ENCODE measurements around the gene STX18.

DNA sequence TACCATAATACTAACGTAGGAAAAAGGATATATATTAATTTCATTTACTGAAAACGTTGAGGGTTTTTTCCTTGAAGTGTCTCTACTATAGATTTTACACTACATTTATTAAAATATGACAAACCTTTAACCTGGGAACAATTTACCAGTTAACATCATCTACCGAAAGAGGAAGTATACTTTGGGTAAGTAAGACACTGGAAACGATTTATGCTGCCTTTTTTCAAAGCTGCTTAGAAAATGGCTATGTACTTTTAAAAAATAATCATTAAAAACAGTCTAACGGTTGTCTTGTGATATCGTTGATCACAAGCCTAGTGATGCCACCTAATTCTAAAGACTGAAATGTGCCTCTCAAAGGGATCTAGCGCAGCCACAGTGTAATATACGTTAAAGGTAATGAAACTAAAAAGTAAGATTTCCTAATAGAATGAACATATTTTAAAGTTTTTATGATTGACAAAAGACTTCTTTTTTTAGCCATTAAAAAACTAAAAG lies 50.4 kb downstream of the STX18 start:
- TF ChIP-seq POLR2A (IDR thresholded peaks at IDR 0.05) (no peak), EP300 (IDR thresholded peaks at IDR 0.05; ENCODE audit: low read depth) (no peak)
- TF ChIP-seq, protein P1, sequence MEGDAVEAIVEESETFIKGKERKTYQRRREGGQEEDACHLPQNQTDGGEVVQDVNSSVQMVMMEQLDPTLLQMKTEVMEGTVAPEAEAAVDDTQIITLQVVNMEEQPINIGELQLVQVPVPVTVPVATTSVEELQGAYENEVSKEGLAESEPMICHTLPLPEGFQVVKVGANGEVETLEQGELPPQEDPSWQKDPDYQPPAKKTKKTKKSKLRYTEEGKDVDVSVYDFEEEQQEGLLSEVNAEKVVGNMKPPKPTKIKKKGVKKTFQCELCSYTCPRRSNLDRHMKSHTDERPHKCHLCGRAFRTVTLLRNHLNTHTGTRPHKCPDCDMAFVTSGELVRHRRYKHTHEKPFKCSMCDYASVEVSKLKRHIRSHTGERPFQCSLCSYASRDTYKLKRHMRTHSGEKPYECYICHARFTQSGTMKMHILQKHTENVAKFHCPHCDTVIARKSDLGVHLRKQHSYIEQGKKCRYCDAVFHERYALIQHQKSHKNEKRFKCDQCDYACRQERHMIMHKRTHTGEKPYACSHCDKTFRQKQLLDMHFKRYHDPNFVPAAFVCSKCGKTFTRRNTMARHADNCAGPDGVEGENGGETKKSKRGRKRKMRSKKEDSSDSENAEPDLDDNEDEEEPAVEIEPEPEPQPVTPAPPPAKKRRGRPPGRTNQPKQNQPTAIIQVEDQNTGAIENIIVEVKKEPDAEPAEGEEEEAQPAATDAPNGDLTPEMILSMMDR (IDR thresholded peaks at IDR 0.05): no peak
